Measurements from ENCODE around the gene LYPD4.

DNA sequence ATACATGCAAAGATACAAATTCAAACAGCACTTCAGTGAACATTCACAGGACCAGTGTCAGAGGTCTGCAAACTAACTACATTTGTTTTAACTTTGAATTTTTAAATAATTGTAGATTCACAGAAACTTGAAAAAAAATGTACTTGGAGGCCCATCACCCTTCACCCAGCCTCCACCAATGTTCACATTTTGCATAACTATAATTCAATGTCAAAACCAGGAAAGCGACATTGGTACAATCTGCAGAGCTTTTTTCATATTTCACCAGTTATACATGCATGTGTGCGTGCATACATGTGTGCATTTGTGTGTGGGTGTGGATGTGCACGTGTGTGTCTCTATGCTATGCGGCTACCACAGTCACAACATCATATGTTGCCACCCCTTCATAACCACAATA is 29.2 kb downstream of the LYPD4 start:
- TF ChIP-seq, protein P1, sequence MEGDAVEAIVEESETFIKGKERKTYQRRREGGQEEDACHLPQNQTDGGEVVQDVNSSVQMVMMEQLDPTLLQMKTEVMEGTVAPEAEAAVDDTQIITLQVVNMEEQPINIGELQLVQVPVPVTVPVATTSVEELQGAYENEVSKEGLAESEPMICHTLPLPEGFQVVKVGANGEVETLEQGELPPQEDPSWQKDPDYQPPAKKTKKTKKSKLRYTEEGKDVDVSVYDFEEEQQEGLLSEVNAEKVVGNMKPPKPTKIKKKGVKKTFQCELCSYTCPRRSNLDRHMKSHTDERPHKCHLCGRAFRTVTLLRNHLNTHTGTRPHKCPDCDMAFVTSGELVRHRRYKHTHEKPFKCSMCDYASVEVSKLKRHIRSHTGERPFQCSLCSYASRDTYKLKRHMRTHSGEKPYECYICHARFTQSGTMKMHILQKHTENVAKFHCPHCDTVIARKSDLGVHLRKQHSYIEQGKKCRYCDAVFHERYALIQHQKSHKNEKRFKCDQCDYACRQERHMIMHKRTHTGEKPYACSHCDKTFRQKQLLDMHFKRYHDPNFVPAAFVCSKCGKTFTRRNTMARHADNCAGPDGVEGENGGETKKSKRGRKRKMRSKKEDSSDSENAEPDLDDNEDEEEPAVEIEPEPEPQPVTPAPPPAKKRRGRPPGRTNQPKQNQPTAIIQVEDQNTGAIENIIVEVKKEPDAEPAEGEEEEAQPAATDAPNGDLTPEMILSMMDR (conservative IDR thresholded peaks at IDR 0.05), result no peak
- TF ChIP-seq EZH2 (IDR thresholded peaks at IDR 0.05; ENCODE audit: low read depth), result no peak

Measured in PC-9 (cell line).